Erythroblast (primary cell): ENCODE results near the gene ZNF761.
"Not testable (repeated sequence)": the region's sequence is repeated elsewhere in the genome, so short reads cannot be mapped to it uniquely, and the experiment has no call there.

ENCODE experiments used
- DNase-seq, 2 experiments: peaks; one replicate each; lab custom pipeline; 2025; lab: John Stamatoyannopoulos, UW
- GATA1 ChIP-seq: IDR thresholded peaks from 2 replicates; pipeline ENCODE4 v1.6.1; 2011; ENCODE audit warnings: low read depth, mild to moderate bottlenecking, control low read depth, low read length, moderate library complexity
- POLR2A ChIP-seq: IDR thresholded peaks from 2 replicates; pipeline ENCODE4 v1.6.1; 2011; ENCODE audit warnings: mild to moderate bottlenecking, low read length

ZNF761 gene

DNA sequence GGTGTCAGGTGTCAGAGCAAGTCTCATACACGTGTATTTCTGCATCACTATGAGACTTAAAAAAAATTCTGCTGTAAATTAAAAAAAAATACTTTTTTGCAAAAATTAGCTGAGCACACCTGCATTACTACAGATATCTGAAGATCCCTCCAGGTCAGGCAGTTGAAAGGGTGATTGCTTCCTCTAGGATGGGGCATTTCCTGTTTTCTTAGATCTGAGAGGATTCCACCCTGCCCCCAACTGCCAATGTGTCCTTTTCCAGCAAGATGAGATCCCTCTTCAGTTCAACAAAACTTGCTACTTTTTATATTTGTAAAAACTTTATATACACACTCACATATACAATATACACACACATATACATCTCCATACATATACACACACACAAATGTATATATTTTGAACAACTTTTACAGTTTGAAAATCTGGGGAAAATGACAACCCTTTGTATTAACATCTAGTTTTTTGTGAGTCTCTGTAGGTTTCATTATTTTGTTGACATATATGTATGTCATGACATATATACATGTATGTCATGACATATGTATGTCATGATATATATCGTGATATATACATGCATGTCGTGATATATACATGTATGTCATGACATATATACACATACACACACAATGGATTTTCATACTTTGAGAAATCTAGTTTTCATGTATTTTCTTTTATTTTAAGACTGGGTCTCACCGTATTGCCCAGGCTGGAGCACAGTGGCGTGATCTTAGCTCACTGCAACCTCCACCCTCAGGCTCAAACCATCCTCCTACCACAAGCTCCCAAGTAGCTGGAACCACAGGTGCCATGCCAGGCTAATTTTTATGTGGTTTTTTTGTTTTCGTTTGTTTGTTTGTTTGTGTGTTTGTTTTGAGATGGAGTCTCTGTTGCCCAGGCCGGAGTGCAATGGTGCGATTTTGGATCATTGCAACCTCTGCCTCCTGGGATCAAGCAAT lies 53.5 kb downstream of the ZNF761 start:
- TF ChIP-seq POLR2A (no peak), GATA1 (no peak)
- no peak for DNase-seq

DNA sequence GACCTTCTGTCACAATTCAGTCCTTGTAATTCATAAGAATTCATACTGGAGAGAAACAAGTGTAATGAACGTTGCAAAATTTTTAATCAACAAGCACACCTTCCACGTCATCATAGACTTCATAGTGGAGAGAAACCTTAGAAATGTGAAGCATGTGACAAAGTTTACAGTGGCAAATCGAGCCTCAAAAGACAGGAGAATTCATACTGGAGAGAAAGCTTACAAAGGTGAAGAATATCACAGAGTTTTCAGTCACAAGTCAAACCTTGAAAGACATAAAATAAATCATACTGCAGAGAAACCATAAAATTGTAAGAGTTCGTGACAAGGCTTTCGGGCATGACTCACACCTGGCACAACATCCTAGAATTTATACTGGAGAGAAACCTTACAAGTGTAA lies 60.4 kb downstream of the ZNF761 start:
- TF ChIP-seq POLR2A (no peak), GATA1 (no peak)

DNA sequence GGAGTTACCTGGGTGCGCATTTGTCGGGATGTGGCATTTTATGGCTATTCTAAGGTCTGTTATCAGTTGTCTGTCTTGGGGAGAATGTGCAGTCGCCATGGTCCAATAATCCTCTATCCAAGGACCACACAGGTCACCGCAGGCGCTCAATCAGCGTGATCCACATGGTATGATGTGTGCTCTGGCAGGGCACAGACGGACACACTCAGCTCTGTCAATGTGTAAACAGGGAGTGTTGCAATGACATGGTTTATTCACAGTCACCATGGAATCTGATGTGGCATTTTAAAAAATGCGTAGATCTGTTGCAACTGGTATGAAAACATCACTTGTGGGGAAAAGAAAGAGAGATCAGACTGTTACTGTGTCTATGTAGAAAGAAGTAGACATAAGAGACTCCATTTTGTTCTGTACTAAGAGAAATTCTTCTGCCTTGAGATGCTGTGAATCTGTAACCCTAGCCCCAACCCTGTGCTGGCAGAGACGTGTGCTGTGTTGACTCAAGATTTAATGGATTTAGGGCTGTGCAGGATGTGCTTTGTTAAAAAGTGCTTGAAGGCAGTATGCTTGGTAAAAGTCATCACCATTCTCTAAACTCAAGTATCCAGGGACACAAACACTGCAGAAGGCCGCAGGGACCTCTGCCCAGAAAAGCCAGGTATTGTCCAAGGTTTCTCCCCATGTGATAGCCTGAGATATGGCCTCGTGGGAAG lies 65.7 kb downstream of the ZNF761 start:
- DNase-seq, result not testable (repeated sequence)

More for the DNA sequence above, 60.4 kb downstream of the ZNF761 start:
- DNase-seq, result no peak

DNA sequence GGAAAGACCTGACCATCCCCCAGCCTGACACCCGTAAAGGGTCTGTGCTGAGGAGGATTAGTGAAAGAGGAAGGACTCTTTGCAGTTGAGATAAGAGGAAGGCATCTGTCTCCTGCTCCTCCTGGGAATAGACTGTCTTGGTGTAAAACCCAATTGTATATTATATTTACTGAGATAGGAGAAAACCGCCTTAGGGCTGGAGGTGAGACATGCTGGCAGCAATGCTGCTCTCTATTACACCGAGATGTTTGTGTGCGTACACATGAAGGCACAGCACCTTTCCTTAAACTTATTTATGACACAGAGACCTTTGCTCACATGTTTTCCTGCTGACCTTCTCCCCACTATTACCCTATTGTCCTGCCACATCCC lies 66.2 kb downstream of the ZNF761 start:
- DNase-seq, result not testable (repeated sequence)

DNA sequence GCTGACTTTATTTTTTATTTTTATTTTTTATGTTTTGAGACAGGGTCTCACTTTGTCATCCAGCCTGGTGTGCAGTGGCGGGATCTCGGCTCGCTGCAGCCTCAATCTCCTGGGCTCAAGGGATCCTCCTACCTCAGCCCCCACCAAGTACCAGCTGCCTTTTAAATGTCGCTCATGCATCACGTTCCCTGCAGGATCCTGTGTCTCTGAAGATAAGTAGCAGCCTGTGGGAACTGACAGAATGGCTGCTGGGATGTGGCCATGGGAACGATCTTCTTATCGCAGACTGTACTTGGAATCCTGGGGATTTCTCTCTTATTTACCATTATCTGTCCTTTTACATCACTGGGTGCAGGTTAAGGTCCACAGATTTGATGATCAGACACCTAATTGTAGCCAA lies 71.4 kb downstream of the ZNF761 start:
- not testable (repeated sequence) for DNase-seq

DNA sequence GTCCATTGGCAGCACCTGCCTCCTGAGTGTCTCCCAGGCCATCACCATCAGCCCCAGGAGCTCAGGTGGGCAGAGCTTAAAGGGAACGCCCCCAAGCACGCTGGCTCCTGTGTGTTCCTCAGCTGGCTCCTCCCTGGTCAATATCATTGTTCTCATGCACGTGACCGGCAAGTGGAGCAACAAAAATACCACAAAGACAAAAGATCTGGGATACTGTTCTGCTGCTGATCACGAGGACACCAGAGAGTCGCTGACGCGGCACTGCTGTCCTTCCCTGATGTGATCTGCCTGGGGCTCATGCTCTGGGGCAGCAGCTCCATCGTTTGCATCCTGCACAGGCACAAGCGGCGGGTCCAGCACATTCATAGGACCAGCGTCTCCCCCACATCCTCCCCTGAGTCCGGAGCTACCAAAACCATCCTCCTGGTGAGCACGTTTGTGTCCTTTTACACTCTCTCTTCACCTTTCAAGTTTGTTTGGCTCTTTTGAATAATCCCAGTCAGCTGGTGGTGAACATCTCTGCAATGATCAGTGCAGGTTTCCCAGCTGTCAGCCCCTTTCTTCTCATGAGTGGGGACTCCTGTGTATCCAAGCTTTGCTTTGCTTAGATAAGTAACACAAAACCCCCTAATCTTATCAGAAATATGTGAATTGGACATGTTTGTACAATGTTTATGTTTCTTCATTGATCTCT lies 72.0 kb downstream of the ZNF761 start:
- DNase-seq, result not testable (repeated sequence)

DNA sequence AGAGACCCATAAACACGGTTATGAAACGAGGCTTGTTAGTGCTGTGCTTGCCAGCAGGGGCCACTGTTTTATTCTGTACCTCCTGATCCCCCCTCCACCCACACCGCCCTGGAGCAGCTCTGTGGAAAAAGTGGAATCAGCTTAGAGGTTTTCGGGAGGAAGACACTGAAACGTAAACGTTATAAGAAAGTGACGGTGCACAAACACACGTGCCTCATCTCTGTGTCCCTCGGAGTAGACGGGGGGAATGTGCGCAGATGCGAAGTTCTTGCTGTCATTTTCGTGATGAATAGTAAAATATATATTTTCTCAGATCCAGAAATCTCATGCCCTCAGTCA lies 72.5 kb downstream of the ZNF761 start:
- not testable (repeated sequence) for DNase-seq

DNA sequence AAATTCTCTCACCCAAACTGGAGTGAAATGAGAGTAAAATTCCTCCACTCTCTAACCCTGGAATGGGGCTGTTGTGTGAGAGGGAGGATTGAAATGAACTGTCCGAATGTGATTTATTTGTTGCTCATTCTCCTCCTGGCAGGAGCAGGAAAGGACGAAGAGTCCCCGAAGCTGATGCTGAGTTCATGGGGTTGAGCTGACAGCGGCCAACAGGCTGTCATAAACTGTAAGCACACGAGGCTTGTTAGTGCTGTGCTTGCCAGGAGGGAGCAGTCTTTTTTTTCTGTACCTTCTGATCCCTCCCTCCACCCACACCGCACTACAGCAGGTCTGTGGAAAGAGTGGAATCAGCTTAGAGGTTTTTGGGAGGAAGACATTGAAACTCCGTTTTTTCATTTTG lies 73.1 kb downstream of the ZNF761 start:
- DNase-seq, result no peak
- no peak for TF ChIP-seq GATA1

DNA sequence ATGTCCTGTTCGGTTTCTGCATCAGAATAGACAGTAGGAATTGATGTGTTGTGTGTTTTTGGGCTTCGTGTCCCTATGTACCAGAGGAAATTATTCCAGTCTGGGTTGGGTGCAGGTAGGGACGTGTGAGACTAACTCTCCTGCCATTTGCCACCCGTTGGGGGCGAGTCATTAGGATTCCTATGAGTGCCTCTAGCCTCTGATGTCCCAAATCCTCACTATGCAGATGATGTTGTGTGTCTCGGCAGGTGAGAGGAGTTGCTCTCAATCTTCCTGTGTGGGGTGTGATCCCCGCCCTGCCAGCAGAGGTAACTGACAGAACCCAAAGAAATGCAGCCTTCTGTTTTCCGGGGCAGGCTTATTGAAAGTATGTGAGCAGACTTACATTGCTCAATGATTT lies 74.9 kb downstream of the ZNF761 start:
- TF ChIP-seq POLR2A (no peak), GATA1 (no peak)
- DNase-seq, result no peak
